ENCODE data around the gene THSD4.

- no peak for TF ChIP-seq CTCF (IDR thresholded peaks at IDR 0.05)
- TF ChIP-seq POLR2A (IDR thresholded peaks at IDR 0.05), result no peak
Observed at GRCh38 chr15:71754660-71755059, 639.4 kb downstream of the THSD4 start.
